ENCODE data around the gene ATP11A.

ATP11A gene

DNA sequence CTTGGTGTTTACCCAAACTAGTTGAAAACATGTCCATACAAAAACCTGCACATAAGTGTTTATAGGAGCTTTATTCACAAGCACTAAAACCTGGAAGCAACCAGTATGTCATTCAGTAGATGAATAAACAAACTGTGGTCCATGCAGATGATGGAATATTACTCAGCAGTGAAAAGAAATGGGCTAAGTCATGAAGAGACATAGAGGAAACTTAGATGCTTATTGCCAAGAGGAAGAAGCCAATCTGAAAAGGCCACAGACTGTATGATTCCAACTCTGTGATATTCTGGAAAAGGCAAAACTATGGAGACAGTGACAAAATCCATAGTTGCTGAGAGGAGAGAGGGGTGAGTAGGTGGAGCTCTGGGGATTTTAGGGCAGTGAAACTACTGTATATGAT is 240.4 kb downstream of the ATP11A start:
- Histone ChIP-seq H3K9ac (no peak overlapping the region), H3K27ac (no peak overlapping the region), H3K4me2 (ENCODE audit: low read length) (no peak overlapping the region), H3K4me3 (ENCODE audit: low read depth, low read length) (no peak overlapping the region), H3K79me2 (no peaks in the 10 kb centered on the region), H3K4me1 (peaks cover 6% of the 10 kb centered on the region), H3K36me3 (ENCODE audit: control insufficient read depth, insufficient read depth, low read length) (no peaks in the 10 kb centered on the region), H2AFZ (no peak overlapping the region), H3K9me3 (ENCODE audit: control insufficient read depth, low read length) (no peaks in the 10 kb centered on the region), H3K27me3 (ENCODE audit: control insufficient read depth, insufficient read depth, low read length) (no peaks in the 10 kb centered on the region)
- TF ChIP-seq, protein P1, sequence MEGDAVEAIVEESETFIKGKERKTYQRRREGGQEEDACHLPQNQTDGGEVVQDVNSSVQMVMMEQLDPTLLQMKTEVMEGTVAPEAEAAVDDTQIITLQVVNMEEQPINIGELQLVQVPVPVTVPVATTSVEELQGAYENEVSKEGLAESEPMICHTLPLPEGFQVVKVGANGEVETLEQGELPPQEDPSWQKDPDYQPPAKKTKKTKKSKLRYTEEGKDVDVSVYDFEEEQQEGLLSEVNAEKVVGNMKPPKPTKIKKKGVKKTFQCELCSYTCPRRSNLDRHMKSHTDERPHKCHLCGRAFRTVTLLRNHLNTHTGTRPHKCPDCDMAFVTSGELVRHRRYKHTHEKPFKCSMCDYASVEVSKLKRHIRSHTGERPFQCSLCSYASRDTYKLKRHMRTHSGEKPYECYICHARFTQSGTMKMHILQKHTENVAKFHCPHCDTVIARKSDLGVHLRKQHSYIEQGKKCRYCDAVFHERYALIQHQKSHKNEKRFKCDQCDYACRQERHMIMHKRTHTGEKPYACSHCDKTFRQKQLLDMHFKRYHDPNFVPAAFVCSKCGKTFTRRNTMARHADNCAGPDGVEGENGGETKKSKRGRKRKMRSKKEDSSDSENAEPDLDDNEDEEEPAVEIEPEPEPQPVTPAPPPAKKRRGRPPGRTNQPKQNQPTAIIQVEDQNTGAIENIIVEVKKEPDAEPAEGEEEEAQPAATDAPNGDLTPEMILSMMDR (IDR thresholded peaks at IDR 0.05): no peak

DNA sequence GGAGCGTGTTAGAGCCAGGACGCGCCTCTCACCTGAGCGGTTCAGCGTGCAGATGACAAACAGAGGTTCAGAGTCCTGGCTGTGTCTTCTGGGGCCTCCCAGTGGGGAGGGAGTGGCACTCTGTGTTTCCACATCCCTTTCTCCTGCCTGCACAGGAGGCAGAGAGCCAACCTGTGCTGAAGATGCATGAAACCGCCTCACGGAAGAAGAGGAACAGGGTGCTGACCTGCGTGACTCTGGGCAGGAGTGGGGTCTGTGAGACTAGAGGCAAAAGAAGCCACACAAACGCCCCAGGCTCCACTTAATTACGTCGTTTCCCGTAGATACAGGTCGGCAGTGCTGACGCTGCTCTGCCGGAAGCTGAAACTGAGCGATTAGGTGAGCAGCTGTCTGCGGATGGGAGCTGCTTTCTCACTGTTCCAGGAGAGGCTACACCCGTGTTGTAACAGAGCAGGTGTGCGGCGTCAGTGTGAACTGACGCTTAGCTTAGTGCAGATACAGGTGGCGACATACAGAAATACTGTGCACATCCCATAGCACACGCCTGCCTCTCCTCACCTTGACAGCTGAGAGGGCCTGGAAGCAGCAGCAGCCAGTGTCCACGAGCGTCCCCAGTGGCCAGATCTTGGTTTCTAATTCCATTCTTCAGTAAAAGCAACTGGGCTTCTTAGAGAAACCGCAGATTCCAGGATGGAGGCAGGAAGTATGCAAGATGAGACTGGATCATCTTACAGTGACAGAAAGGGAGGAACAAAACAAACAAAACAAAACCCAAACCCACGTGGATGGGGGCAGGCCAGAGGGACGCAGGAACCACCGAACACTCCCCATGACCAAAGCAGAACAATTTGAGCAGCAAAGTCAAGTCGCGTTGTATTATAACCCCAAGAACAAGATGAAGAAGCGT is 241.4 kb downstream of the ATP11A start:
- TF ChIP-seq, protein P1 (IDR thresholded peaks at IDR 0.05): peak; percentile 71
- H3K4me3 ChIP-seq (ENCODE audit: low read depth, low read length): peak overlapping the region; percentile 19
- H3K36me3 ChIP-seq (ENCODE audit: control insufficient read depth, insufficient read depth, low read length): no peaks in the 10 kb centered on the region
- H3K9ac ChIP-seq: no peak overlapping the region
- peak overlapping the region; percentile 56 for H3K27ac ChIP-seq
- no peaks in the 10 kb centered on the region for H3K27me3 ChIP-seq (ENCODE audit: control insufficient read depth, insufficient read depth, low read length)
- H2AFZ ChIP-seq: peak overlapping the region; percentile 83
- peak overlapping the region; percentile 48 for H3K4me2 ChIP-seq (ENCODE audit: low read length)
- H3K4me1 ChIP-seq: peaks cover 6% of the 10 kb centered on the region
- H3K79me2 ChIP-seq: no peaks in the 10 kb centered on the region
- H3K9me3 ChIP-seq (ENCODE audit: control insufficient read depth, low read length): no peaks in the 10 kb centered on the region

DNA sequence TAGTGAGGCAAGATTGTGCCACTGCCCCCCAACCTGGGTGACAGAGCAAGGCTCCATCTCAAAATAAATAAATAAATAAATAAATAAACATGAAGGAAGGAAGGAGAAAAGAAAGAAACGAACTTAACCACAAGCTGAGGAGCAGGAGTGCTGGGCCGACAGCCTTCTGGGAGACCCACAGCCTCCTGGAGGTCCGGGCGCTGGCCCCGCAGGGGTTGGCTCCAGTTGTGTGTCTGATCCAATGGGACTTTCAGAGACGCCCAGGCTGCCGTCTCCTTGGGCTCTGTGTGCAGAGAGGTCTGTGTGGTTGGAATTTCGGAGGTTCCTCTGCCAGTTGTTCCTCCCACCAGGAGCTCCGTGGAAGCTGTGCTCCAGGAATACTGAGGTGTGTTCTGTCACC is 243.1 kb downstream of the ATP11A start:
- H3K36me3 ChIP-seq (ENCODE audit: control insufficient read depth, insufficient read depth, low read length): no peaks in the 10 kb centered on the region
- no peak overlapping the region for H3K4me2 ChIP-seq (ENCODE audit: low read length)
- H3K9me3 ChIP-seq (ENCODE audit: control insufficient read depth, low read length): no peaks in the 10 kb centered on the region
- no peak overlapping the region for H3K4me3 ChIP-seq (ENCODE audit: low read depth, low read length)
- no peak overlapping the region for H2AFZ ChIP-seq
- no peak overlapping the region for H3K9ac ChIP-seq
- peaks cover 6% of the 10 kb centered on the region for H3K4me1 ChIP-seq
- no peaks in the 10 kb centered on the region for H3K79me2 ChIP-seq
- H3K27me3 ChIP-seq (ENCODE audit: control insufficient read depth, insufficient read depth, low read length): no peaks in the 10 kb centered on the region
- TF ChIP-seq, protein P1 (IDR thresholded peaks at IDR 0.05): no peak
- no peak overlapping the region for H3K27ac ChIP-seq

DNA sequence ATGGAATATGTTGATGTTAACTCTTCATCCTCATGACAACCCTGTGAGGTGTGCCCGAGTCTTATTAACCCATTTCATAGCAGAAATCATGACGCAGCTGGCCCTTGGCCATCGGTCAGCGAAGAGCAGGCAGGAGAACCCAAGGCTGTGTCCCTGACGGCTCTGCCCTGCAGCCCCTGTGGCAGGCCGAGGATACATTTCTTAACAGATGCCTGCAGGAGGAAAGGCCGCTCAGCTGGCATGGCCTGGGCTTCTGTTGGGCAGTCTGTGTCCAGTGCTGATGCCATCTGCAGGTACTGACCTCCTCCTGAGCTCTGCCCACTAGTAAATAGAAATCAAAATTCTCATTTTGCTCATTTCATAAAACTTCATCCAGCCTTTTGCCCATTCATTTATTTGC is 243.8 kb downstream of the ATP11A start:
- Histone ChIP-seq H3K79me2 (no peaks in the 10 kb centered on the region), H3K9me3 (ENCODE audit: control insufficient read depth, low read length) (no peaks in the 10 kb centered on the region), H3K27ac (no peak overlapping the region), H3K4me1 (peaks cover 6% of the 10 kb centered on the region), H3K4me2 (ENCODE audit: low read length) (no peak overlapping the region), H3K27me3 (ENCODE audit: control insufficient read depth, insufficient read depth, low read length) (no peaks in the 10 kb centered on the region), H3K4me3 (ENCODE audit: low read depth, low read length) (no peak overlapping the region), H3K36me3 (ENCODE audit: control insufficient read depth, insufficient read depth, low read length) (no peaks in the 10 kb centered on the region), H3K9ac (no peak overlapping the region), H2AFZ (no peak overlapping the region)
- TF ChIP-seq, protein P1 (IDR thresholded peaks at IDR 0.05): no peak

DNA sequence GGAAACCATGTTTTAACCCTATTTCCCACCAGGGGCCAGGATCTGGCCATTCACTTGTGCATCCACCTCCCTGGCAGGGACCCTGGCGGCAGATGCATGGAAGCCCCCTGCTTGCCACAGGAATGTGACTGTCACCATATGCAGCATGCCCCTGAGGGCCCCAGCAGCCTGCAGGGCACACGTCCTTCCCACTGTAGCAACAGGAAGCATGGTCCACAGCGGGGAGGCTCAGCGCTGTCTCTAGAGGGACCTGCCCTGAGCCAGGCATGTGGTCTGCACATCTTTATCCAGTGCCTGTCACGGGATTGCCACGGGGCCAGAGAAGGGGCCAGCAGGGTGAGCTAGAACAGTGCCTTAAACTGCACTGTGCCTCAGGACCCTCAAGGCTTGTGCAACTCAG is 244.2 kb downstream of the ATP11A start:
- peaks cover 6% of the 10 kb centered on the region for H3K4me1 ChIP-seq
- no peak overlapping the region for H3K27ac ChIP-seq
- no peak overlapping the region for H2AFZ ChIP-seq
- TF ChIP-seq, protein P1 (IDR thresholded peaks at IDR 0.05): no peak
- H3K79me2 ChIP-seq: no peaks in the 10 kb centered on the region
- H3K4me3 ChIP-seq (ENCODE audit: low read depth, low read length): no peak overlapping the region
- no peaks in the 10 kb centered on the region for H3K36me3 ChIP-seq (ENCODE audit: control insufficient read depth, insufficient read depth, low read length)
- no peaks in the 10 kb centered on the region for H3K9me3 ChIP-seq (ENCODE audit: control insufficient read depth, low read length)
- no peak overlapping the region for H3K4me2 ChIP-seq (ENCODE audit: low read length)
- H3K9ac ChIP-seq: no peak overlapping the region
- no peaks in the 10 kb centered on the region for H3K27me3 ChIP-seq (ENCODE audit: control insufficient read depth, insufficient read depth, low read length)

All from parathyroid adenoma (tissue), 2 donors.